NCI-H748 treated with DMSO at 0.1 percent for 48 hours (cell line): Measurements from ENCODE around the gene IRS1.

Experiments used
- DNase-seq: peaks from one replicate; lab custom pipeline; 2025; lab: John Stamatoyannopoulos, UW

Gene IRS1

GRCh38 chr2:226721541-226721940 lies 78.1 kb downstream of the IRS1 start:
- no peak for DNase-seq

GRCh38 chr2:226720948-226721347 lies 78.7 kb downstream of the IRS1 start:
- no peak for DNase-seq

DNA sequence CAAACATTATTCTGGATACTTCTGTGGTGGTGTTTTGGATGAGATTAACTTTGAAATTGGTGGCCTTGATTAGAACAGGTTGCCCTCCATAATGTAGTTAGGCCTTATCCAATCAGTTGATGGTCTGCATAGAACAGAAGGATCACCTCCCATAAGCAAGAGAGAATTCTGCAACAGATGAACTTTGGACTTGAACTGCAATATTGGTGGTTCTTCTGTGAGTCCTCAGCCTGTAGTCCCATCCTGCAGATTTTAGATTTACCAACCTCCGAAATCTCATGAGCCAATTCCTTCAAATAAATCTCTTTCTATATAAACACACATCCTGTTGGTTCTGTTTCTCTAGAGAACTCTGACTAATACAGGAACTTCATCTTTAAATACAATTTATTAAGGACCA lies 81.9 kb downstream of the IRS1 start:
- DNase-seq = no peak

DNA sequence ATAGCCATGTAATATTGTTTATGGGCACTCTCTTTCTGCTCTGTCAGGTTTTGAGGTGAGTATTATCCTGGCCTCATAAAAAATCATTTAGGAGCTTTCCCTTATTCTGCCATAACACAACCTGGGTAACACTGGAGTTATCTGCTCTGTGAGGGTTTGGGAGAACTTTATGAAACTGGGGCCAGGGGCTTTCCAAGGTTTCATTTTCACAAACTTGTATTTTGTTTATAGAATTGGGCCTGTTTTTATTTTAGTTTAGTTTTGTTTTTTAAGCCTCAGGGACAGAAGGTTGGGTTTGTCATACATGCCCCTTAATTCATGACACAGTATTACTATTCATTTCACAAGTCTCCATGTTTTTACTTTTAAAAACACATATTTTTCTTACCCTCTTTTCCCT lies 83.5 kb downstream of the IRS1 start:
- no peak for DNase-seq

- no peak for DNase-seq
These were observed 84.2 kb downstream of the IRS1 start for GRCh38 chr2:226715347-226715990.

GRCh38 chr2:226712941-226713340 lies 86.7 kb downstream of the IRS1 start:
- no peak for DNase-seq

DNA sequence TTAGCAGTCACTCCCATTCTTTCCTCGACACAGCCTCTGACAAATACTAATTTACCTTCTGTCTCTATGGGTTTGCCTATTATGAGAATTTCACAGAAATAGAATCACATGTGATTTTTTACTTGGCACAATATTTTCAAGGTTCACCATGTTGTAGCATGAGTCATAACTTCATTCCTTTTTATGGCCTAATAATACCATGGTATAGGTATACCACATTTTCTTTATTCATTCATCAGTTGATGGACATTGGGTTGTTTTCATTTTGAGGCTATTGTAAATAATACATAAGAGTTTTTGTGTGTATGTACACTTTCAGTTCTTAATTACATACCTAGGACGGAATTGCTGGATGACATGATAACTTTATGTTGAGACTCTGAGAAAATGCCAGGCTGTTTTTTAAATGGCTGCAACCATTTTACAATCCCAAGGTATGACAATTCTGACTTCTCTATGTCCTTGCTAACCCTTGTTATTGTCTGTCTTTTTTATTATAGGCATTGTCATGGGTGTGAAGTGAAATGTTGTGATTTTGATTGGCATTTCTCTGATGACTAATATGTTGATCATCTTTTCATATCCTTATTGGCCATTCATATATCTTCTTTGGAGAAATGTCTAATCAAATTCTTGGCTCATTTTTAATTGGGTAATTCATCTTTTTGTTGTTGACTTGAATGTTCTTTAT lies 87.9 kb downstream of the IRS1 start:
- DNase-seq = no peak

DNA sequence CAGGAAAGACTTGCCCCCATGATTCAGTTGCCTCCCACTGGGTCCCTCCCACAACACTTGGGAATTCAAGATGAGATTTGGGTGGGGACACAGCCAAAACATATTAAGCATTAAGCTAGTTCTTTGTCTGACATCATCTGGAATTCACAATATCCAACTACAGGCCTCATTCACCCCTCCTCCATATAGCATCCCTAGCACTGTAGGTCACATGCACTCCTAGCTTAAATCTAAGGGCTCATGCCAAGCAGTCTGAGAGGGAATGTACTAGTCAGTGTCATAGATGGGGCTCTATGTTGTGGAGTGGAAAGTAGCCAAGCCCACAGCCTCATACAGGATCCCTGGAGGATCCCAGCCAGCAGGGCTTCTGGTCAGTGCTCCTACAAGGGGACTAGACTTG lies 92.1 kb downstream of the IRS1 start:
- no peak for DNase-seq

DNA sequence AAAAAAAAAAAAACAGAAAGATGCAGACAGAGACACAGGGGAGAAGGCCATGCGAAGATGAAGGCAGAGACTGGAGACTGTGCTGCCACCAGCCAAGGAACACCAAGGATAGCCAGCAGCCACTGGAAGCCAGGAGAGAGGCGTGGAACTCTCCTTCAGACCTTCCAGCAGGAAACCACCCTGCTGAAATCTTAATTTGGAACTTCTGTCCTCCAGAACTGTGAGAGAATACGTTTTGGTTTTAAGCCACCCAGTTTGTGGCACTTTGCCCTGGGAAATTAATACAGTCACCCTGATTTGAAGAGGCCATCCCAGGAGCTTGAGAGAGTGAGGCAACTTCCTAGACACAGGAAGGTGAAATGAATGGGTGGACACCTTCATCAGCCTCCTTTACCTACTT lies 93.7 kb downstream of the IRS1 start:
- no peak for DNase-seq

GRCh38 chr2:226705133-226705886 lies 94.3 kb downstream of the IRS1 start:
- DNase-seq = no peak

GRCh38 chr2:226703514-226703913 lies 96.1 kb downstream of the IRS1 start:
- no peak for DNase-seq

DNA sequence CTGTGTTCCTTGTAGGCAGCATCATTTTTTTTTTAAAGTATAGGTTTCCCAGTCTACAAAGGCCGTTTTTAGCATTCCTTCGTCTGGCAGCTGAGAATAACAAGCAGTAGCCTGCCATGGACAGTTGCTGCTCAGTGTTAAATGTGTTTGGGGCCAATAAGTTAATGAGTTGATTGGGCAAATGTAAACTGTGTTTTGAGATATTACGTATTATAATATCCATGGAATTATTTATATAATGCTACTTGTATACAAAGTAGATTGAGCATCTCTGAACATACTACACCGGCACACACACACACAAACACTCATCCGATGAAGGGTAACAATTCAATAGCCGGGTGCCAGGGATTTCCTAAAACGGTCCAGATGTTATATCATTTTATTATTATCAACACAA lies 97.2 kb downstream of the IRS1 start:
- DNase-seq = no peak

DNA sequence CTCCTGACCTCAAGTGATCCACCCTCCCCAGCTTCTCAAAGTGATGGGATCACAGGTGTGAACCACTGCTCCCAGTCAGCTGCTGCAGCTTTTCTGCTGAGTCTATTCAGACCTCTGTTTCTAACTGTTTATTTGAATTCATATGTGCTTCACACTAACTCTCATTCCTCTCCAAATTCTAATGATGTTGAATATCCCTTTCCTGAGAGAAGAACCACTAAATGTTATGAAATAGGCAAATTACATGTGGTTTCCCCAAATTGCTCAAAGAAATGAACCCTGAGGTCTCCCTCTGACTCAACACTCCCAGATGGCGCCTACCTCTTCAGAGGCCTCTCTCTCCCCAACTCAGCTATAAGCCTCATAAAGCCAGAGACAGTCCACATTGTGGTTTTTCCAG lies 98.6 kb downstream of the IRS1 start:
- DNase-seq = no peak

DNA sequence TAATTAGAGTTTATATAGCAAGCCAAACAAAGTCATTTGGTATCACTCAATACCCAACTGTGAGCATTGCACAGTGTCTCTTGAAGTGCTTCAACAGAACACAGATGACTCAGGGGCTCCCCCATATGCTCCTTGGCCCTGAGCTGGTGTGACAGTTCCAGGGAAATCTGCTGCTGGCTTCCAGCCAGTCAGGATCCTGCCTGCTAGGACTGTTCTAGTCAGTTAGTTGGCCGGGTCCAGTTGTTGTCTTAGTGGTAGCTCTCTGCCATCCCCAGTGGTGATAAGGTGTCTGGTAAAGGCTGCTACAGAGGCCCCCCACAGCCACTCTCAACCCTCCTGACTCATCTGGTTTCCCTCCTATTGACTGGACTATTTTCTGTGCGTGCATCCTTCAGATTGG lies 100.3 kb downstream of the IRS1 start:
- DNase-seq = no peak

GRCh38 chr2:226698671-226699070 lies 100.9 kb downstream of the IRS1 start:
- DNase-seq = no peak

DNA sequence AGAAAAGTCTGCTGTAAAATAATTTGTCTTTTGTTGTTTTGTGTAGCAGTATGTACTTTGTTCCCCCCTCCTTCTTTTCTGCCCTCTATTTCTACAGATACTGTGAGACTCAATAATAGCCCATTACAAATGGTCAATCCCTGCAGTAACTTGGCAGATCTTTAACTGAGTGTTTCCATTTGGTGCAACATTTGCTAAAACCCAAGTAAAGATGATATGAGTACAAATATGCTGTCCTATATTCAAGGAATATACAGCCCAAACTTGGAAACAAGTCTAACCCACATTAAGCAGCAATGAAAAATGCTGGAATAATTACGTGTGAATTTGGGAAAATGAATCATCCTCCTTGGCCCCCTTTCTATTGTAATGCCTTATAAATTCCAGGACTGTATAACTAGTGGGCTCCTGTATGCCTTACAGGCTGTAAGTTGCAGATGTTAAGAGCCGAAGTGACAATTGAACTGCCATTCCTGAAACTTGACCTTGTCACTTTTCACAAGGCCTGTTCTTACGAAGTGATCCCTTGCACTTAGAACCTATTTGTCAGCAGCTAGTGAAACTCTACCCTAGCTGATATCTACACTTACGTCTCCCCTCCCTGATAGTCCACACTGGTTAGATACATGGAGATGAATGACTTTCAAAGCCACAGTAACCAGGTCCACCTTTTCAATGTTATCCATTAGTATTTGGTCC lies 104.9 kb downstream of the IRS1 start:
- DNase-seq = no peak

DNA sequence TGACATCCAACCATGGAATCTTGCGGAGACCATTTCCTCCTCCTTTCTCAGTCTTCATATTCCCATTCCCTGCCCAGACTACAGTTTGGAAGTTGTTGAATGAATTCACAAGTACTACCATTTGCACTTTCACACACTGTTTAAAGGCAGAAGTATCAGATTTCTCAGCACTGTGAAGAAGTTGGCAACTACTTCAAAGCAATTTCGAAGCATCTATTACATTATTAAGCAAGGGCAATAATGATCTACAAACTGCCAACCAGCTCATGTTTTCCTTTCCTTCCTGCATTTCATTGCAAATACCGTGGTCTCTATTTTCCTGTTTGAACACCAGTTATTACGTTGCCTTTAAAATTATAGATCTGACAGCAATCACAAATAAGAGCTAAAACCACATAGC lies 105.5 kb downstream of the IRS1 start:
- DNase-seq = no peak

DNA sequence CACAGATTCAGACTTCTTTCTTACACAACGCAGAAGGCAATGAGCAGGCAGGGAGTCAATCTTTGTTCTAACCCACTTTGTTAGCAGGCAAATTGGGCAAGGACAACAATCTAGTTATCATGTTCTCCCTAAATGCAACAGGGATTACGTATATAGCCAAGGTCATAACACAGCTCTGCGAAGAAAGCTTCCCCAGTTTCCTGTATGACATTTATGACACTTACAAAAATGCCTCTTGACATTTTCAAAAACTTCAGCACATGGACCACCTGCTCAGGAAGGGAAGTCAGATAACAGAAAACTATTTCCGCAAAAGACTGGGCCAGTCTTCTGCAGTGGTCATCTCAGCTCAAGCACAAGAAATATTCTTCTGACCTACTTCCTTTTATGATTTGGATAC lies 106.1 kb downstream of the IRS1 start:
- no peak for DNase-seq

GRCh38 chr2:226692521-226693126 lies 107.0 kb downstream of the IRS1 start:
- DNase-seq = no peak

DNA sequence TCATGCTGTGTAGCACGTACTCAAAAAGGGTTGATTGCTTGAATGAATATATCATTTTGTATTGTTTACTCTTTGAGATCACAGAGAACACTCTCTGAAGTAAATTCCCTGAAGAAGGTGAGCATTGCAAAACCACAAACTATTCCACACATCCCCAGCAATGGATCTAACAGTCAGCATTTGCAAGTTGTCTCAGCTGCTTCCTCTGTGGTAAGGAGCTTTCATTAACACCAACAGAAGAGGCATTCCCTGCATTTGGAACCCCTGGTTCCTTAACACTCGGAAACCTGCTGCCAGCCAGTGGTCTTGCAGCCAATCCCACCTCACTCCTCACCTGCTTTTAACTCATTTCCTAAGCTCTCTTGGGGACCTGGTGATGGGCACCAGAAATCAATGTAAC lies 108.4 kb downstream of the IRS1 start:
- DNase-seq = no peak

- no peak for DNase-seq
These were observed 109.1 kb downstream of the IRS1 start for GRCh38 chr2:226690461-226691024.
